Thoracic aorta (tissue), 2 donors: Measurements from ENCODE around the gene GPR17. TPM values are rescaled to one million over a fixed set of nuclear protein-coding genes. Genes with fewer than 3 reads are reported as not detected.
A peak's percentile ranks its signal among the peaks of the same experiment; 100 is the strongest.

Source experiments
- ATAC-seq: fragments of 150-250 bp; one replicate; pipeline ENCODE4 v1.8.0; 2017; ENCODE audit warnings: low read depth; ENCODE audit not compliant: insufficient number of reproducible peaks, low FRiP score
- DNase-seq: peaks from one replicate; pipeline ENCODE4 v3.0.0-alpha.2; 2020; ENCODE audit warnings: low spot score
- H3K27ac ChIP-seq, 2 donors: fragments of 200-600 bp; sonication (generic); 1 replicate in 1 of 2; 2 replicates in 1 of 2; pipeline ENCODE4 v1.5.1; 2016; ENCODE audit warnings: mild to moderate bottlenecking in 2 of 2, moderate library complexity in 2 of 2
- H3K27me3 ChIP-seq: fragments of 200-600 bp; sonication (generic); replicated peaks from 2 replicates; pipeline ENCODE4 v1.6.0; 2016; ENCODE audit warnings: mild to moderate bottlenecking; ENCODE audit not compliant: insufficient read depth
- H3K36me3 ChIP-seq: fragments of 200-600 bp; sonication (generic); one replicate; pipeline ENCODE4 v1.5.1; 2016
- H3K4me1 ChIP-seq, 2 donors: fragments of 200-600 bp; sonication (generic); 1 replicate in 1 of 2; 2 replicates in 1 of 2; pipeline versions ENCODE4 v1.5.1 to v1.6.0; 2016; ENCODE audit warnings: low read depth in 2 of 2, mild to moderate bottlenecking in 1 of 2; ENCODE audit not compliant: control insufficient read depth in 1 of 2
- H3K4me3 ChIP-seq: fragments of 200-600 bp; sonication (generic); 2 replicates; pipeline ENCODE4 v1.5.1; 2016; ENCODE audit warnings: mild to moderate bottlenecking
- H3K9me3 ChIP-seq: fragments of 200-600 bp; sonication (generic); 2 replicates; pipeline ENCODE4 v1.5.1; 2016
- total RNA-seq, 2 donors: library from RNA; depleted of rRNA; stranded (reverse); fragments of >200 nt; gene quantifications; one replicate each; pipeline versions ENCODE4 v1.1.0 to v1.2.3, GENCODE V29; 2016
- TF ChIP-seq, protein P1 (sequence below): fragments of 200-600 bp; sonication (generic); IDR thresholded peaks from one replicate; pipeline ENCODE4 v1.5.1; 2019; ENCODE audit warnings: antibody characterized with exemption

GPR17 gene
- total RNA-seq, 2 donors from 2014 or later, result not detected

DNA sequence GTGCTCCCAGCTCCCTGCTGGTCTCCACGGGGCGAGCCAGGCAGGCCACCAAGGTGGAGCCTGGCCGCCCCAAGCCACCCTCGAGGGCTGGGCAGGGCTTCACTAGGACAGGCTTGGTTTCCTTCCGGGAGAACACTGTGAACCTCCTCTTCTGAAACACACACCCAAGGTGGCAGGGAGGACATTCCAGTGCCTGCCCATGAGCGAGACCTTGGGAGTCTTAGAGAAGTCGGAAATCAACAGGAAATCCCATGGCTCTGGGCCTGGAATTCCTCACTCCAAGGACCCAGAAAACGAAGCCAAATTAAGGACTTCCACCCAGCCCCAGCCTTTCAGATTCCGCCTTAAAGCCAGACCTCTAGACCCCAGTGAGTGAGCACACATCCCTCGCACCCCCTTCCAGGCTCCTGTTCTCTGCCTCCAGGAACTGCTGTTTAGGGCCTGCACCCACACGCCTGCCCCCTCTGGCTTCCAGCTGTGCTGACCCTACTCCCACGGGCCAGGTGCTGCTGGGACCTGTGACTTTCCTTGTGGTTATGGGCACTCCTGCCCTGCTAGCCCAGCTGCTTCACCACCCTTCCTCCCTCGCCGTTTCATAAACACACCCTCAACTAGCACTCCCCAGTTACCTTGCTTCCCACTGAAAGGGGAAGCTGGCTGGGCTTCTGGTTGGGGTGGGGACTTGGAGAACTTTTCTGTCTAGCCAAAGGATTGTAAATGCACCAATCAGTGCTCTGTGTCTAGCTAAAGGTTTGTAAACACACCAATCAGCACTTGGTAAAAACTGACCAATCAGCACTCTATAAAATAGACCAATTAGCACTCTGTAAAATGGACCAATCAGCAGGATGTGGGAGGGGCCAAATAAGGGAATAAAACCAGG lies 13.7 kb downstream of the GPR17 start:
- H3K4me1 ChIP-seq, result peaks cover 41 to 76% of the 10 kb centered on the region in 2 donors
- H3K36me3 ChIP-seq, result peaks cover 16% of the 10 kb centered on the region
- ATAC-seq (peak; percentile 18), DNase-seq (no peak)
- no peak overlapping the region for H3K4me3 ChIP-seq
- no peaks in the 10 kb centered on the region for H3K27me3 ChIP-seq
- no peaks in the 10 kb centered on the region for H3K9me3 ChIP-seq
- TF ChIP-seq, protein P1, sequence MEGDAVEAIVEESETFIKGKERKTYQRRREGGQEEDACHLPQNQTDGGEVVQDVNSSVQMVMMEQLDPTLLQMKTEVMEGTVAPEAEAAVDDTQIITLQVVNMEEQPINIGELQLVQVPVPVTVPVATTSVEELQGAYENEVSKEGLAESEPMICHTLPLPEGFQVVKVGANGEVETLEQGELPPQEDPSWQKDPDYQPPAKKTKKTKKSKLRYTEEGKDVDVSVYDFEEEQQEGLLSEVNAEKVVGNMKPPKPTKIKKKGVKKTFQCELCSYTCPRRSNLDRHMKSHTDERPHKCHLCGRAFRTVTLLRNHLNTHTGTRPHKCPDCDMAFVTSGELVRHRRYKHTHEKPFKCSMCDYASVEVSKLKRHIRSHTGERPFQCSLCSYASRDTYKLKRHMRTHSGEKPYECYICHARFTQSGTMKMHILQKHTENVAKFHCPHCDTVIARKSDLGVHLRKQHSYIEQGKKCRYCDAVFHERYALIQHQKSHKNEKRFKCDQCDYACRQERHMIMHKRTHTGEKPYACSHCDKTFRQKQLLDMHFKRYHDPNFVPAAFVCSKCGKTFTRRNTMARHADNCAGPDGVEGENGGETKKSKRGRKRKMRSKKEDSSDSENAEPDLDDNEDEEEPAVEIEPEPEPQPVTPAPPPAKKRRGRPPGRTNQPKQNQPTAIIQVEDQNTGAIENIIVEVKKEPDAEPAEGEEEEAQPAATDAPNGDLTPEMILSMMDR, result no peak
- H3K27ac ChIP-seq, result peak overlapping the region; percentile 40 to 85

DNA sequence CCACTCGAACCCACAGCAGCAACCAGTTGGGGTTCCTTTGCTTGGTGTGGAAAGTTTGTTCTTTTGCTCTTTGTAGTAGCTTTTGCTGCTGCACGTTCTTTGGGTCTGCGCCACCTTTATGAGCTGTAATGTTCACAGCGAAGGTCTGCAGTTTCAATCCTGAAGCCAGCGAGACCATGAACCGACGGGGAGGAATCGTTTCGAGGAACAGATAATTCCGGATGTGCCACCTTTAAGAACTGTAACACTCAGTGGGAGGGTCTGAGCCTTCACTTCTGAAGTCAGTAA lies 14.3 kb downstream of the GPR17 start:
- H3K4me3 ChIP-seq, result no peak overlapping the region
- ATAC-seq, result no peak
- TF ChIP-seq, protein P1, result no peak
- peak overlapping the region; percentile 40 to 85 for H3K27ac ChIP-seq
- H3K9me3 ChIP-seq, result no peaks in the 10 kb centered on the region
- H3K4me1 ChIP-seq, result peaks cover 47 to 82% of the 10 kb centered on the region in 2 donors
- H3K27me3 ChIP-seq, result no peaks in the 10 kb centered on the region
- no peak for DNase-seq
- peaks cover 10% of the 10 kb centered on the region for H3K36me3 ChIP-seq

DNA sequence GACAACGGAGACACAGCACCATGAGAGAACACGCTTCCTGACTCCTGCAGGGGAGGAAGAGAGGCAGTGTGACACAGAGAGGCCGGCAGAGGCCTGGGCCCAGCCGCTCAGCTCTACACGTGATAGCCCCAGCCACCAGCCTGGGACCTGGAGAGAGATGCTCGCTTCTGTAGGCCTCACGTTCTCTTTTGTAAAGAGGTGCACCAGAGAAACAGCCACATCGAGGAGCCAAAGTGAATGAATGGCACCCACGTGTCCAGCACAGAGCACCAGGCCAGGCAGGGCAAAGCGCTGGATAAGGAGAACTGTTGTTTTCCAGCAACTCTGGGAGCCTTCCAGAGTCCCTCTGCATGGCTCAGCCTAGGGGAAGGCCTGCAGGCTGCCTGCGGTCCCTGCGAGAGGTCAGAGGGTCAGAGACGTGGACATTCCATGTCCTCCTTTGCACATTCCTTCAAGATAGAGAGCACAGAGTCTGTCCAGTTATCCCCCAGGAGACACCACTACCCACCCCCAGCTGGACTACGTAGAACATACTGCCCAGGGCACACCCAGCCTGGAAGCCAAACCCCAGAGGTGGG lies 15.2 kb downstream of the GPR17 start:
- TF ChIP-seq, protein P1, result no peak
- no peaks in the 10 kb centered on the region for H3K9me3 ChIP-seq
- ATAC-seq, result no peak
- no peak for DNase-seq
- no peaks in the 10 kb centered on the region for H3K27me3 ChIP-seq
- peak overlapping the region; percentile 40 to 62 for H3K27ac ChIP-seq
- H3K4me1 ChIP-seq, result peaks cover 55 to 87% of the 10 kb centered on the region in 2 donors
- H3K36me3 ChIP-seq, result peaks cover 10% of the 10 kb centered on the region
- no peak overlapping the region for H3K4me3 ChIP-seq

DNA sequence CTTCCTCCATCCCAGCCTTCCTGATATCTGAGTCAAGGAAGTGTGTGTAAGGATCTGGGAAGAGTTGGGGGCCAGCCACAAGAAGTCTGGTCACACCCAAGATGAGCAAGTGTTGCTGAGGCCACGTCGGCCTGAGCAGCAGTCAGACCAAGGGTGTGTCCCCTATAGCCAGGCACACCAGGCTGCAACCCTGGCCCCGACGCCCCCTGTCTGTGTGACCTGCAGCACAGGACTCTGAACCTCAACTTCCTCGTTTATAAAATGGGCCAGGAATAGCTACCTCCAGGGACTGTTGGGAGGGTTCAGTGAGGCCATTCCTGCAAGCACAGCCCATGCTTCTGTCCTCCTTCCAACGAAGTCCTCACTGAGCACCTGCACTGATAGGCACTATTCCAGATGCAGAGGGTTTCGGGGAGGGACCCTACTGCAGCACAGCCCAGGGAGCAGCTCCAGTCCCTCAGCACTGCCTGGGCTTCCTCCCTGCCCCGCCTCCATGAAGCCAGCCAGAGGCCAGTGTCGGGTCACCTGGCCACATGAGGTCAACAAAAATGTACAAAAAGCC lies 16.1 kb downstream of the GPR17 start:
- H3K36me3 ChIP-seq, result peaks cover 5% of the 10 kb centered on the region
- TF ChIP-seq, protein P1, result no peak
- H3K9me3 ChIP-seq, result no peaks in the 10 kb centered on the region
- no peak for DNase-seq
- no peak overlapping the region for H3K4me3 ChIP-seq
- H3K27ac ChIP-seq, result peak overlapping the region; percentile 40 to 62
- no peak for ATAC-seq
- peaks cover 60 to 90% of the 10 kb centered on the region in 2 donors for H3K4me1 ChIP-seq
- H3K27me3 ChIP-seq, result no peaks in the 10 kb centered on the region

DNA sequence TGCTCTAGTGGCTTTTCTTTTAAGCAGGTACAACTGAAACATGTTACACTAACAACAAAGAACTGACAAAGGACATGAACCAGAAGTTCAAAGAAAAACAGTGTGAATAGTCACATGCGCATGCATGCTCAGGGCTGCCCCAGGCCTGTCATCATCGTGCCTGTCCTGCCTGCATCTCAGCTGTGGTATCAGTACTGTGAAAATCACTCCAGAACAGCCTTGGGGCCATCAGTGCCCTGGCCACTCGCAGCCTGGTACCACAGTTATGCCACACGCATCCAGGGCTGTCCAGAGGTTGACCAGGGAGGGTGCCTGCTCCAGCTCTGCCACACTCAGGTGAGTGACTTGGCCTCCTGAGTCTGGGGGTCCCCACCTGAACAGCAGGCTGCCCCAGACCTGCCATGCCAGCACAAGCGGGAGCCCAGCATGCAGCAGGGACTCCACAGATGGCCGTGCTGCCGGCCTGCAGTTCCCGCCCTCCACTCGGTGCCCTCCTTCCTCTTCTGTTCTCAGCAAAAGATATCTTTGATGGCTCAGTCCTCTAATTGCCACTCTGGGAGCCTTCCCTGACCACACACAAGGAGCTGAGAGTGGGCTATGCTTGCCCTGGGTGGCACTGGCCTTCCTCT lies 17.1 kb downstream of the GPR17 start:
- DNase-seq, result no peak
- ATAC-seq, result no peak

More for the DNA sequence above, 17.1 kb downstream of the GPR17 start:
- Histone ChIP-seq H3K4me3 (peak overlapping the region; percentile 70), H3K36me3 (no peaks in the 10 kb centered on the region), H3K27ac (peak overlapping the region; percentile 44 to 74), H3K4me1 (peaks cover 61 to 83% of the 10 kb centered on the region in 2 donors), H3K9me3 (no peaks in the 10 kb centered on the region), H3K27me3 (no peaks in the 10 kb centered on the region)
- TF ChIP-seq, protein P1, result no peak
